ENCODE data around the gene CNTNAP2.

- TF ChIP-seq CTCF (IDR thresholded peaks at IDR 0.05) (no peak), POLR2A (IDR thresholded peaks at IDR 0.05) (no peak)
Observed at GRCh38 chr7:147261693-147262092, 1145.1 kb downstream of the CNTNAP2 start.

Data from testis (tissue), 2 donors.